ENCODE data around the gene TMEM52. TPM values are rescaled to one million over a fixed set of nuclear protein-coding genes. Genes with fewer than 3 reads are reported as not detected.

Gene TMEM52
- total RNA-seq, 4 donors from 2014 or later, result 1.4 to 6.3 (median 4.2) TPM; not detected in 1

DNA sequence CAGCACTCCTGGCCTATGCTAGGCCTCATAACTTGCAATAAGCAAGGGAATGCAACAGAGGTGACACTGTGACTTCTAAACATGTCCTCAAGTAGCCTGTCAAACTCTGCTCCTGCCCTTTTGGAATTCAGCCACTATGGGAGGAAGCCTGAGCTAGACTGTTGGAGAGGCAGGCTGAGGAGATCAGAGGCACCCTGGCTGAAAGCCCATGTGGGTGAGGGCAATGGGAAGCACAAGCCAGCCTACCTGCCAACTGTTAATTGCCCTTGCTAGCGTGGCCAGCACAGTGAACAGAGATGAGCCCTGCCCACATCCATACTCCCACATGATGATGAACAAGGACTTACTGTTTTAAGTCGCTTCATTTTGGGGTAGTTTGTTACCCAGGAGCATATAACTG, 45.9 kb downstream of the TMEM52 start:
- H3K27ac ChIP-seq (replicated peaks in 1 of 4), result no peak overlapping the region
- intact Hi-C loops (cut with DNase I), result no loop called here
- TF ChIP-seq EP300 (IDR thresholded peaks at IDR 0.05) (no peak), POLR2AphosphoS5 (IDR thresholded peaks at IDR 0.05) (no peak), POLR2A (IDR thresholded peaks at IDR 0.05; ENCODE audit: low read depth) (no peak)
- TF ChIP-seq, protein P1, sequence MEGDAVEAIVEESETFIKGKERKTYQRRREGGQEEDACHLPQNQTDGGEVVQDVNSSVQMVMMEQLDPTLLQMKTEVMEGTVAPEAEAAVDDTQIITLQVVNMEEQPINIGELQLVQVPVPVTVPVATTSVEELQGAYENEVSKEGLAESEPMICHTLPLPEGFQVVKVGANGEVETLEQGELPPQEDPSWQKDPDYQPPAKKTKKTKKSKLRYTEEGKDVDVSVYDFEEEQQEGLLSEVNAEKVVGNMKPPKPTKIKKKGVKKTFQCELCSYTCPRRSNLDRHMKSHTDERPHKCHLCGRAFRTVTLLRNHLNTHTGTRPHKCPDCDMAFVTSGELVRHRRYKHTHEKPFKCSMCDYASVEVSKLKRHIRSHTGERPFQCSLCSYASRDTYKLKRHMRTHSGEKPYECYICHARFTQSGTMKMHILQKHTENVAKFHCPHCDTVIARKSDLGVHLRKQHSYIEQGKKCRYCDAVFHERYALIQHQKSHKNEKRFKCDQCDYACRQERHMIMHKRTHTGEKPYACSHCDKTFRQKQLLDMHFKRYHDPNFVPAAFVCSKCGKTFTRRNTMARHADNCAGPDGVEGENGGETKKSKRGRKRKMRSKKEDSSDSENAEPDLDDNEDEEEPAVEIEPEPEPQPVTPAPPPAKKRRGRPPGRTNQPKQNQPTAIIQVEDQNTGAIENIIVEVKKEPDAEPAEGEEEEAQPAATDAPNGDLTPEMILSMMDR (IDR thresholded peaks at IDR 0.05), result no peak
- no peaks in the 10 kb centered on the region for H3K27me3 ChIP-seq
- H3K4me3 ChIP-seq, result no peak overlapping the region
- H3K9me3 ChIP-seq, result no peaks in the 10 kb centered on the region
- H3K36me3 ChIP-seq, result peaks cover 0 to 25% (median 11%) of the 10 kb centered on the region in 4 donors
- DNase-seq (ENCODE audit: extremely low spot score), result no peak
- H3K4me1 ChIP-seq, result peaks cover 73 to 94% (median 91%) of the 10 kb centered on the region in 4 donors
- 65% methylated on average over 2 of the region's 2 CpGs for whole genome bisulfite sequencing

DNA sequence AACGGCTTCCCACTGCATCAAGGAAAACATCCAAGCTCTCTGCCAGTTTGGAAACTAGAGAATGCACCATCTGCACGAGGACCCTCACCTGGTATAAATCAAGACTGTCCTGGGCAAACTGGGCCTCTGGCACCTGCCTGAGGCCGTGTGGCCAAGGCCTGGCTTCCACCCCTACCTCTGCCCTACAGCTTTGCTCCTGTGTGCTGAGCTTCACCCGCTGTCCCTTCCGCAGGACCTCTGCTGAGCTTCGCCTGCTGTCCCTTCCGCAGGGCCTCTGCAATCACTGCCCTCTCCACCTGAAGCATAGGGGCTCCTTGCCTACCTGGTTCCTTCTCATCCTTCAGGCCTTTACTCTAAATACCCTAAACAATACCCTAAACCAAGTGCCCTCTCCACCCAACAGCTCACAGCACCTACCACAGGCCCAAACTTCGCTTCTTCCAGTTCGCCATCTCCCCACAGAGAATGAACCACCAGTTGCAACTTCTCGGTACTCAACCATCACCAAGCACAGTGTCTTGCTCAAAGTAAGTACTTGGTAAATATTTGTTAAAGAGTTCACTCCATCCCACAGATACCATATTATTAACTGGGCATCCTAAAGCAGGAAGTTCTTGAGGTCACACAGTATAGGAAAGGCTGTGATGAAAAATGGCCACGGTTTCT, 46.6 kb downstream of the TMEM52 start:
- Histone ChIP-seq H3K4me1 (peaks cover 73 to 94% (median 89%) of the 10 kb centered on the region in 4 donors), H3K4me3 (no peak overlapping the region), H3K9me3 (no peaks in the 10 kb centered on the region), H3K27me3 (no peaks in the 10 kb centered on the region), H3K36me3 (peaks cover 0 to 25% (median 11%) of the 10 kb centered on the region in 4 donors), H3K27ac (replicated peaks in 1 of 4) (no peak overlapping the region)
- DNase-seq (ENCODE audit: extremely low spot score), result no peak
- WGBS, result 88% methylated on average over 11 of the region's 11 CpGs
- intact Hi-C loops (cut with DNase I), result no loop called here
- TF ChIP-seq POLR2AphosphoS5 (IDR thresholded peaks at IDR 0.05), result no peak
- no peak for TF ChIP-seq EP300 (IDR thresholded peaks at IDR 0.05)
- TF ChIP-seq, protein P1 (IDR thresholded peaks at IDR 0.05), result no peak
- TF ChIP-seq POLR2A (IDR thresholded peaks at IDR 0.05; ENCODE audit: low read depth), result no peak

DNA sequence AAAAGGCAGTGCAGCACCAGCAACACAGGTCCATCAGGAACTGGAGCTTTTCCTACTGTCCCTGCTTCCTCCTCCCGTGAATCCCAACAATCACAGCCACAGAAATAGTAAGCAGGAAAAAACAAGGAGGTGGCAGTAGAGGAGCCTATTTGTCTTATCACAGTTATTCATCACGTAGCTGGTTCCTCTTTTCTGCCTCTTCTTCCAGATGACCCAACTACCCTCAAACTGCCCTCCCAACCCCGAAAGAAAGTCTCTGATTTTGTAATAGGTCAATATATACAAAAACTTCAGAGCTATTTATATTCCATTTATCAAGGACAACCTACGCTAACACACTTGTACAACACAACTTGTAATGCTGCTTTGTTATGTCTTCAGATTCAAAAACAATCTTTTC, 49.6 kb downstream of the TMEM52 start:
- intact Hi-C loops (cut with DNase I), result no loop called here
- no peak for DNase-seq (ENCODE audit: extremely low spot score)

More for the DNA sequence above, 49.6 kb downstream of the TMEM52 start:
- Histone ChIP-seq H3K36me3 (peaks cover 0 to 8% (median 2%) of the 10 kb centered on the region in 4 donors), H3K27ac (replicated peaks in 1 of 4) (no peak overlapping the region), H3K27me3 (no peaks in the 10 kb centered on the region), H3K9me3 (no peaks in the 10 kb centered on the region), H3K4me3 (no peak overlapping the region), H3K4me1 (peaks cover 69 to 94% (median 79%) of the 10 kb centered on the region in 4 donors)
- 57% methylated on average over 4 of the region's 4 CpGs for WGBS
- TF ChIP-seq POLR2A (IDR thresholded peaks at IDR 0.05; ENCODE audit: low read depth) (no peak), POLR2AphosphoS5 (IDR thresholded peaks at IDR 0.05) (no peak), EP300 (IDR thresholded peaks at IDR 0.05) (no peak)
- TF ChIP-seq, protein P1 (IDR thresholded peaks at IDR 0.05), result no peak

Other genes with a start within 250 kb of the TMEM52 start
- gene SLC35E2B, start 226.5 kb downstream of the TMEM52 start, total RNA-seq, result 10 to 100 TPM; 25.7 to 65.0 (median 35.6) TPM
- gene CDK11A, start 194.9 kb downstream of the TMEM52 start, total RNA-seq, result 10 to 100 TPM; 18.2 to 46.9 (median 31.4) TPM
- gene NADK, start 140.8 kb downstream of the TMEM52 start, total RNA-seq, result 100 to 1,000 TPM in 1 of 4 donors, 10 to 100 TPM in 3; 66.4 to 119 (median 82.7) TPM
- 100 to 1,000 TPM; 124 to 166 (median 161) TPM for gene GNB1, start 28.2 kb downstream of the TMEM52 start, total RNA-seq
- not detected for gene CALML6, start 4.0 kb downstream of the TMEM52 start, total RNA-seq
- not detected for gene CFAP74, start 84.5 kb upstream of the TMEM52 start, total RNA-seq
- not detected for gene GABRD, start 100.1 kb upstream of the TMEM52 start, total RNA-seq
- 1 to 10 TPM; 3.1 to 5.4 (median 4.7) TPM for gene PRKCZ, start 131.1 kb upstream of the TMEM52 start, total RNA-seq